DMS53 (cell line): ENCODE measurements around the gene TMEM214.

Experiments used
- DNase-seq: peaks from one replicate; lab custom pipeline; 2025; lab: John Stamatoyannopoulos, UW

The TMEM214 gene

DNA sequence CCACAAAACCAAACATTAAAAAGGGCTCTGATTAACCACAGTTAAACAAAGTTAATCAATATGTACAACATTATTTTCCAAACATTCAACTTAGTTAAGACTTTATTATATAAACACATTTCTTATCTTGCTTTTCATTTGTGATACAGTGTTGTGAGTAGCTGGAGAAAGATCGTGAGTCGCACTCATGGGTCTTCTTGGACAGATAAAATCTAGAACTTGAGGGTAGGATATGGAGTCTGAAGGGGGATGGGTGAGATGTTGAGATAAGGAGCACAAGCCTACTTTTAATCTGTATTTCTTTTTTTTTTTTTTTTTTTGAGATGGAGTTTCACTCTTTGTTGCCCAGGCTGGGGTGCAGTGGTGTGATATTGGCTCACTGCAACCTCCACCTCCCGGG, 22.6 kb upstream of the TMEM214 start:
- DNase-seq: no peak

DNA sequence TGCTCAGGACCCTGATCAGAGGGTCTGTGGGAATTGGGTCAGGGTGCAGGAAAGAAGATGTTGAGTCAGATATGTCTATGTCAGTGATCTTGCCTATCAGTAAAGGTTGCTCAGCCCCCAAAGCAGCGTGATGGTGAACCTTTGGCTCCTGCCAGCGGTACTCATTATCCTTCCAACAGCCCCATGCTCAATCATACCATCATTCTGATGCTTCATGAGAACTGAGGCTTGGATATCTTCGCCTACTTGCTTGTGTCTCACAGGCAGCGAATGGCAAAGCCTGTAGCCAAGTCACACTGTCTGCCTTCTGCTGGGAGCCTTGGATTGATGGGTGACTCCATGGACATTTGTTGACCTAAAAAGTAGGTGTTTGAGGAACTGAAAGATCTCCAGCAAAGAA, 19.0 kb upstream of the TMEM214 start:
- DNase-seq: no peak

DNA sequence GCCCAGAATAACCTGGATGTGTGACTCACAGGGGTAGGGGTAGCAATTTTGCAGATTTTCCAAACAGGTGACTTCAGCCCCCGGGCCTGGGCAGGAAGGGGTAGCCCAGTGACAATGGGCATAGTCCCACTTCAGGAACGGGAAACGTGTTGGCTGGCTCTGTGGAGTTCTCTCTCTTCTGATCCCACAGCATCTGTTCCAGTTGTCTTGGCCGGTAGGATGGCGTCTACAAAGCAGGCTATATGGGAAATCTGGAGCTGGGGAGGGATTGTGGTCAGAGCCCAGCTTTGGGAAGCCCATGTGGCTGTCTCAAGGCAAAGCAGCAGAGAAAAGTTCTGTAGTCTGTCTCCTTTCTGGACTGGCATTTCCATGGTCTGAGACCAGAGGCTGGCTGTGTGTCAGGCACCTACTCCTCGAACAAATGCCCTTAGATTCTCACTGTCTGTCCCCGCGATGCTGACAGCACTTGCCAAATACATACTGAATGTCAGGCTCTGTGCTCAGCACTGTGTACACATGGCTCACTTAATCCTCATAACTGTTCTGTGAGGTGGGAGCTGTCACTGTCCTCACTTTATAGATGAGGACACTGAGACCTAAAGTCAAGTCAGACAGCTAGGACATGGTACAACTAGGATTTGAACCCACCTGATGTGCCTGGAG, 17.9 kb upstream of the TMEM214 start:
- peak; percentile 18 for DNase-seq

DNA sequence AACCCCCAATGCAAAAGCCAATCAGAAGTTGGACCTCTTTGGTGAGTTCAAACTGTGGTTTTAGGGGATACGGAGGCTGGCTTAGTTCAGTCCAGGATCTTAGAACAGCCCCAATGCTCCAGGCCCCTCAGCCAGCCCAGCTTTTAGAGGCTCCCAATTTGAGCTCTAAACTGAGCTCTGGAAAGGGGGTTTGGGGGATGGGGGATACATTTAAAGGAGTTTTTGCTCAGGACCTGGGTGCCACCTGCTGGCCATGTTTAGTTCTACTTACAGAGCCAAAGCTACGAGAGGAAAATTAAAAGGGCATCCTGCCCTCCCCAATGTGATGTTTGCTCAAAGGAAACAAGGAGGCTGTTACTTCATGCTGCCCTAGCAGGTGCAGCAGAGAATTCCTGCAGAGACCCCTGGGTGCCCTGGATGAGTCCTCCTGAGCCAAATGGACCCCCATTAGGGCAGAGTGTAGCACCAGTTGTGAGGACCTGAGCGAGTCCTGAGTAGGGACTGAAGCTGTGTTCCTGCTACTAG, 15.9 kb upstream of the TMEM214 start:
- peak; percentile 77 for DNase-seq

DNA sequence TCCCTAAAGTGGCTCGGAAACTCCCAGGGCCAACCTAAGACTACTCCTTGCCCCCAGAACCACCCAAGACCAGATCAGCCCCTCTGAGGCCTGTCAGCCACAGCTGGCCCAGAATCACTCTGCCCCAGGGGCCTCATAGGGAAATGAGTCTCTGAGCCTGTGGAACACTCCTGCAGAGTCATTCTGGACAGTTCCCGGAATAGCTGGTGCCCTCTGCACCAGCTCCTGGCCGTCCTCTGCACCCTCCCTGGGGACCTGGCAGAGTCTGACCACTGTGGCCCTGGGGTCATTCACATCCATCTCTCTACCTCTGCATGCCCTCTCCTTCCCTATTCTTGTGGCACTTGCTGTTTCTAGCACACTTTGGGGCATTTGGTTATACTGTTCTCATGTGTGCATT, 14.6 kb upstream of the TMEM214 start:
- no peak for DNase-seq

DNA sequence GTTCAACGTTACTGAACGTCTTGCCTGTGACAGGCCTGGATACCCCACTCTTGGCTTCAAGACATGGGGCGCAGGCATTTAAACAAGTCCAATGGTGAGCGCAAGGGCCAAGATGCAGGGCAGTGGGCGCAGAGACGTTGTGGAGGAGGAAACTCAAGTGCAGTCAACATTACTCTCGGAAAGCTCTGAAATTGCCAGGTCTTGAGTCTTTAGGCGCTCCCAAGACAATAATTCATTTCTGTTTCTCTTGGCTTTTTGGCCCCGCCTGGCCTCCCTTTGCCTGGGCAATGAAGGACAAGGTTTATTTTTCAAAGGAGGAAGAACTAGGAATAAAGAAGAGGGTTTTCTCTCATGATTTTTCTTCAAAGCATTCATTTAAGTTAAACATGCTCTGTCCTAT, 13.3 kb upstream of the TMEM214 start:
- no peak for DNase-seq

DNA sequence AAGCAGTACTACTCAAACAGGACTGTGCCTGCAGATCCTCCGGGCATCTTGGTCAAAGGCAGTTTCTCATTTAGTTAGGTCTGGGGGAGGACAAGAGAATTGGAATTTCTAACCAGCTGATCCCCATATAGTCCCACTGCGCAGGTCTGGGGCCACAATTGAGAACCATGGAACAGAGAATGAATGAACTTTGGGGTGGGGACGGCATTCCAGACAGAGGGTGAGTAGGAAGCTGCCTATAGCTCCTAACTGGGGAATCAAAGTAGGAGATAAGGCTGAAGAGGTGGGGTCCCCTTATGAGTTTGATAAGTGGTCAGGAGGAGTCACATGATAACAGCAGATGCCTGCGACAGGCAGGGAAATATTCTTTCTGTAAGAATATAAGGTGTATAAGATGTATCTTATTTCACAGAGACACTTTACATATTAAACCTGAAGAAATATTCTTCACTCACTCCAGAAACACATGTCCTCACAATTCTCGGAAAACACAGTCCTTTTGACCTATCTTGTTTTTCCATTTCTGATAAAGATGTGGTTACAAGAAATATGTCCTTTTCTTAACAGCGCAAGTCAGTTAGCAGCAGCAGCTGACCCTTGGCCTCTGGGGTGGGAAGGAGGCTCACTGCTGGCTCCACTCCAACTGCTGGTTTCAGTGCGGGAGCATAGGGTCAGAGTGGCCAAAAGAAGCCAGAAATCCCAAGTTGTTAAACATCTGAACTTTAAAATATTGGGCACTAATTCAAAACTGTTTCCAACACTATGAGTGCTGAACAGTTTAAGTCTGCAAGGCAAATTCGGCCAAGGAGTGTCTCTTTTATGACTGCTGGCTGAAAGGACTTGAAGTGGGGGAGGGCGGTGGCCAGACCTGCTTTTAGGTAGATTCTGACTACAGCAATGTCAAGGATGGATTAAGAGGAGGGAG, 12.6 kb upstream of the TMEM214 start:
- no peak for DNase-seq

DNA sequence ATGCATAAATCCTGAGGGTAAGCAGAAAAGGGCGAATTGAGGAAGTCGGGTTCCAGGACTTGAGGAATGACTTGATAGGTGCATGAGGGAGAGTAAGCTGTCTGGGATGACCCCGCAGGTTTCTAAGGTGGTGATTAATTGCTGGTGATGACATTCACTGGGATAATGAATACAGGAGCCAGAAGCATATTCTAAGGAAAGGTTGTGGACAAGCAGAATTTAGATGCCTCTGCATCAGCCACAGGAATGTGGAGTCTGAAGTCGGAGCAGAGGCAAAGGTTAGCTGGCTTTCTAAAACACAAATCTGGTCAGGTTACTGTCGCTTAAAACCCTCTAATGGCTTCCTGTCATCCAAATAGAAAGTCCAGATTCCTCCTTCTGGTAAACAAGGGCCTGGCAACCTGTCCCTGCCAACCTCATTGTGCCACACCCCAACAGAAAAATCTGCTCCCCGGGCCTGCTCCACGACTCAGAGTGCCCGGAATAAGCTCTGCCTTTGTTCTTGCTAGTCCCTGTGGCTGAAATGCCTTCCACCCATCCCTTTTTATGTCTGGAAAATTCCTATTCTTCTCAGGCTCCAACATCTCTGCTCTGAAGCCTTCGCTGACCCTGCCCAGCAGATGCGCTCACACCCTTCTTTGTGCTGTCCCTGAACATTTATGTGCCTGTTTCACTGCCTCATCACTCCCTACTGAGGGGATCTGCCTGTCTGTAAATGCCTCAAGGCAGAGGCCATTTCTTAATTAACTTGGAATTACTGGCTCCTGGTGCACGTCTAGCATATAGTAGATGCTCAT, 11.3 kb upstream of the TMEM214 start:
- DNase-seq: no peak

DNA sequence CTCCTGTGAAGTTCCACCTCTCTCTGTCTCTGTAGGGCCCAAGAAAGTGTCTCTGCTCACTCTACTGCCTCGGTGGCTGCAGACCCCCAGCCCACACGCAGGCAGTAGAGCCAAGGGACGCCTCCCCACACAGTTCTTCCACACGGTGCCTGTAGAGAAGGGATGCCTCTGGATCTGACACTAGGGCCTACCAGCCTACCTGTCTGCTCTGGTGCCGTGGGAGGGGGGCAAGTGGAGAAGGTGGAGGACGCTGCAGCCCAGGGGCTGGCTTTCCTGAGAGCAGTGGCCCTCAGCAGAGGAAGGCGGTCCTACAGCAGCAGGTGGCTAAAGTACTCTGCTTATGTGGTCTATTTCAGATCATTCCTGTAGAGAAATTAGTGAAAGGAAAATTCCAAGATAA, 9.0 kb upstream of the TMEM214 start:
- no peak for DNase-seq

DNA sequence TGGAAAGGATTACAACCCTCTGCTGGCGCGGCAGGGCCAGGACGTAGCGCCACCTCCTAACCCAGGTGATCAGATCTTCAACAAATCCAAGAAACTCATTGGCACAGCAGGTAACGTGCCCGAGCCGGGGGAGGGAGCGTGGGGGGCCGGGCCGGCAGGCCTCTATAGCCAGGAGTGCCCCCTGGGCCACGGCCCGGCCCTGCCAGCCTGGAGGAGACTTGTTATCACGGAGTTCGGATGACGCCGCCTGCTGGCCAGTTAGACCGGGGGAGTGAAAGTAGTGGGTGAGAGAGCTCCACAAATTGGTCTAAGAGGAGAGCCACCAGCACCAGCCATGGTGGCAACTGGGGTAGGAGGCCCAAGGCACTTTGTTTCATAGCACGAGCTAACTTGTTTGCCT, 8.6 kb upstream of the TMEM214 start:
- DNase-seq: no peak

DNA sequence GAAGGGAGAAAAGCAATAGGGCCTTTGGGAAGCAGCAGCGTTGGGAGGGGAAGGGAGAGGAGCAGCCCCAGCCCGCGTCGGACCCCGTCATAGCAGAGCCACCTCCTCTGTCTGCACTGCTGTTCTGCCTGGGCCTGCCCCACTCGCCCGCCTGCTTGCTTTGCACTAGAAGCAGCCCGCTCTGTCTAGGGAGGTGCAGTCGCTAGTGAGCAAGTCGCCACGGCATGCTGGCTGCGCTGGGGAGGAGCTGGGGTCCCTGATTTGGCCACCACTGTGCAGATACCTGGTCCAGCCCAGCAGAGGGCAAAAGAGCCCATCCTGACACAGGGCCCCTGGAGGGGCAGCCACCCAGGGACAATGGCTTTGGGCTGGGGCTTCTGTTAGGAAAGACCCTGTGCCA, 8.0 kb upstream of the TMEM214 start:
- no peak for DNase-seq

DNA sequence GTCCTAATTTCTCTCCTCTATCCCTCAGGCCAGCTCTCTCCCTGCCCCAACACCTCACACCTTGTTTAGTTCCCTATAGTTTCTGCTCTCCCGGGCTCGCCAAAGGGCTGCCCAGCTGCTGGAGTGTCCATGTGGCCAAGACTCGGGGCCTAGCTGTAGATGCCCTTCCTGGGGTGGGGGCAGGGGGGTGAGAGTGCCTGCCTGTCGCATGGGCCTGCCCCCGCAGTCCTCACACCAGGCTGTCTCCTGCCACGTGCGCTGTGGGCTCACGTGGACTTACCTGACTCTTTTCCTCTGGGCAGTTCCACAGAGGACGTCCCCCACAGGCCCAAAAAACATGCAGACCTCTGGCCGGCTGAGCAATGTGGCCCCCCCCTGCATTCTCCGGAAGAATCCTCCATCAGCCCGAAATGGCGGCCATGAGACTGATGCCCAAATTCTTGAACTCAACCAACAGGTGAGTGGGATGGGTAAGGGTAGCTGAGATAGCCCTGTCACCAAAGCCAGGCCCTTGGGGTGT, 7.4 kb upstream of the TMEM214 start:
- no peak for DNase-seq

DNA sequence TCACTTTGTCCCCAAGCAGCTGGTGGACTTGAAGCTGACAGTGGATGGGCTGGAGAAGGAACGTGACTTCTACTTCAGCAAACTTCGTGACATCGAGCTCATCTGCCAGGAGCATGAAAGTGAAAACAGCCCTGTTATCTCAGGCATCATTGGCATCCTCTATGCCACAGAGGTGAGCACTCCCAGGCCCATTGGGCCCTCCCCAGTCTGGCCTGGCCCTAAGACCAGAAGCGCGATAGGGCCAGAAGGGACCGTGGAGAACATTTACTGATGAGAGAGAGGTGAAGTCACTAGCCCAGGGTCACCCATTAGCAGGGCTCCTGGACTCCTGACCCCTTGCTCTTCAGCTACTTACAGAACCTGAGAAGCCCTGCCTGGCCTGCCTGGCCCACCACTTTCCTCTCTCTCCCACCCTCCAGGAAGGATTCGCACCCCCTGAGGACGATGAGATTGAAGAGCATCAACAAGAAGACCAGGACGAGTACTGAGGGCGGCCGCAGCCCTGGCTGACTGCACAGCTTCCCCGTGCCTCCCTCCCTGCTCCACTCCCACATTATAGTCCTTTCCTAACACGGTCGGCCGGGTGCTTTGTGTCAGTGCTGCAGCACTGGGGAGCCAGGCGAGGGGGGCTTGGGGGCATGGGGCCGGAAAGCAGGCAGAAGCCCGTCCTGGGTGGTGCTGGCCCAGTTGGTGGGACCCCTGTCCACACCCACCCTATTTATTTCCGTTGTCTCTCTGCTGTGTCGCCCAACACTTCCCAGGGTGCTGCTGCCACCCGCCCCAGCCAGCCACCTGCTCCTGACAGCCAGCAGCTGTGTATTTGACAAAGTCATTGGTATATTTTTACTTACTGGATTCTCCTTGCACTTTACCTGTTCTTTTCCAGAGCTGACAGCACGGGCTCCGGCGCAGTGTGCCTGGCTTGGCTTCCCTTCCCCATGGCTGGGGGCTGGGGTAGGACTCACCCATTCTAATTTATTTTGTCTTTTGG, 6.6 kb upstream of the TMEM214 start:
- DNase-seq: no peak

DNA sequence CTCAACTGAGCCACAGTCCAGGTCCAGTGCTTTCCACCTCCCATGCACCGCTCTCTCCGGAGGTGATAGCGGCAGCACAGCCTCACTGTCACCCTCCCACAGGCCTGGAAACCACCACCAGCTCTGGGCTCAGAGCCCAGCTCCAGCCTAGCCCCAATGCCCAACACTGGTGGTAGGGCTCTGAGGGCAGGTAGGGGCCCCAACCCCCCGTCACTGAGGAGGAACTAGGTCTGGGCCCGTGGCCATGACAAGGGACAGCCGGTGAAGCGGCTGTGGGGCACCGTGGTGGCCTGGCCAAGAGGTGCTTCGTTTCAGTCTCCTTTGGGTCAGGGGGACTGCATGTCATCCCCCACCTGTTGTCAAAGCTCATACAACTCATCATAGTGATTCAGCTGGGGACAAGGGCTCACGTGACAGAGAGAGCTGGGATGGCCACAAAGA, 5.5 kb upstream of the TMEM214 start:
- DNase-seq: no peak

DNA sequence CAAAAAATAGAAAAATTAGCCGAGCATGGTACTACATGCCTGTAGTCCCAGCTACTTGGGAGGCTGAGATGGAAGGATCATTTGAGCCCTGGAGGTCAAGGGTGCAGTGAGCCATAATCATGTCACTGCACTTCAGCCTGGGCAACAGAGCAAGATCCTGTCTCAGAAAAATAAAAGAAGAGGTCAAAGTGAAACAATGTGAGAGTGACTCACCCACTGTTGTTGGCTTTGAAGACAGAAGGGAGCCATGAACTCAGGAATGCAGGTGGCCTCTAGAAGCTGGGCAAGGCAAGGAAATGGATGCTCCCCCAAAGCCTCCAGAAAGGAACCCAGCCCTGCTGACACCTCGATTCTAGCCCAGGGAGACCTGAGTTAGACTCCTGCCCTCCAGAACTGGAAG, 3.7 kb upstream of the TMEM214 start:
- peak; percentile 18 for DNase-seq

DNA sequence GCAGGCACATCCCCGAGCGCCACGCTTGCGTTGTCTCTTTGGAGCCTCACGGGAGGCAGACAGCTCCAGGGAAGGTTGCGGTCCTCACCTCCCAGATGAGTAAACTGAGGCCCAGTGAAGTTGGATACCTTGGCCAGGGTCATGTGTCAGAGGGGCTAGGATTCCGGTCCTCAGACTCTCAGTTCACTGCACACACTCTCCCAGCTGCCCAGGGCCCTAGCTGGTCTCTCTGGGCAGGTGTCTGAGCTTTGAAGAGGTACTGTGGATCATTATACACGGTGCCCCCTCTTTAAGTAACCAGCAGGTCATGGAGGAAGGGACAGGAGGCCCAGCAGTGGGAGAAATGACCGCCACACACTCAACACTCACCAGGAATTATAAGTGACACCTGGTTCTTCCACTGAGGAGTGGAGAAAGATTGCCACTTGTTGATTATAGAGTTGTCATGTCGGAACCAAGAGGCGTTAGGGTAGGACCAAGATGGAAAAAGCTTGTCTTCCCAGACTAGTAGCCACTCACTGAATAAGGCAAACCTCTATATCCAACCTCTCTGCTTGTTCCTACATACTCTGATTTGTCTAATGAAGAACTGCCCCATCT, 588 bp downstream of the TMEM214 start:
- no peak for DNase-seq

DNA sequence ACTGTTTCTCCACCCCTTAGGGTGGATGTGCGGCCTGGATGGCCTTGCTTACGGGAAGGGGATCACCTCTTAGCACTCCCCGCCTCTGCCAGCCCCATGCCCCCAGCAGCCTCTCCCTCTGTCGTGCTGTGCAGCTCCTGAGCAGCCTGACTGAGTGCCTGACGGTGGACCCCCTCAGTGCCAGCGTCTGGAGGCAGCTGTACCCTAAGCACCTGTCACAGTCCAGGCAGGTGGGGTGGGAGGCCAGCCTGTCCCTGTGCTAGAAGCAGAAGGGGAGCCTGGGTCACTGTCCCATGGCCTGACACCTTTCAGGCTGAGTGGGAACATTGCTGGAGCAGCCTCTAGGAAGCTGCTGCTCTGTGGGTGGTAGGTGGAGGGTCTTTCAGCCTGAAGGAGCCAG, 5.2 kb downstream of the TMEM214 start:
- DNase-seq: no peak

DNA sequence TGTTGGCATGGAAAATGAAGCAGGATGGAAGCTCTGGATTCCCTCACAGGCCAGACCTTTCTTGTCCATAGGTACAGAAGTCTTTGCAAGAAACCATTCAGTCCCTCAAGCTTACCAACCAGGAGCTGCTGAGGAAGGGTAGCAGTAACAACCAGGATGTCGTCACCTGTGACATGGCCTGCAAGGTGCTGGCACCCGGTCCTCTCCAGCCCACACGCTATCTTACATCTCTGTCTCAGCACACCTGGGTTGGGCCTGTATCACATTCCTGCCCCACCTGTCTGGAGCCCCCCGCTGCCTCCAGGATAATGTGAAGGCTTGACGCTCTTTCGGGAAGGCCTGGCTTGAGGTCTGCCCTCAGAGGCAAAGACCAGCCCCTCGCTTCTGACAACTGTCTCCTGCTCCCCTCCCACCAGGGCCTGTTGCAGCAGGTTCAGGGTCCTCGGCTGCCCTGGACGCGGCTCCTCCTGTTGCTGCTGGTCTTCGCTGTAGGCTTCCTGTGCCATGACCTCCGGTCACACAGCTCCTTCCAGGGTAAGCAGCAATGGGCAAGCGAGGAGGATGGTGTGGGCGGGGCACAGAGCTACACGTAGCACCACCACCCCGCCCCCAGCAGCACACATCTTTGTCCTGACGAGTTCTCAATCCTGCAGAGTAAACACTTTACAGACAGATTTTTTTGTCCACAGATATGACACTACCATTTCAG, 6.0 kb downstream of the TMEM214 start:
- DNase-seq: no peak

DNA sequence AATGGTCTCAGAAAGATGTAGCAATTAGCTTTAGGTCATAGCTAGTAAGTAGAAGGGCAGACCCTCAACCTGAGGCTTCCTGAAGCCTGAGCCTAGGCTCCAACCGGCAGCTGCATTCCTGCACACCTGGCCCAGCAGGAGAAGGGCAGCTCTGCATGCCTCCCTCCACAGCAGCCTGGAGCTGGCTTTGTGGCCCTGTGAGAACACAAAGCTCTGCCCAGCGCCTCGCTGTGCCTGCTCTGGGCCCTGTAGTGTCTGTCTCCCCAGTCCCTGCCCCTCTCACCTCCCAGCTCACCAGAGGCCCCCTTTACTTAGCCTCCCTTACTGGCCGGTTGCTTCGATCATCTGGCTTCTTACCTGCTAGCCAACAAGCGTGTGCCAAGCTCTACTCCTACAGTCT, 6.7 kb downstream of the TMEM214 start:
- DNase-seq: no peak

DNA sequence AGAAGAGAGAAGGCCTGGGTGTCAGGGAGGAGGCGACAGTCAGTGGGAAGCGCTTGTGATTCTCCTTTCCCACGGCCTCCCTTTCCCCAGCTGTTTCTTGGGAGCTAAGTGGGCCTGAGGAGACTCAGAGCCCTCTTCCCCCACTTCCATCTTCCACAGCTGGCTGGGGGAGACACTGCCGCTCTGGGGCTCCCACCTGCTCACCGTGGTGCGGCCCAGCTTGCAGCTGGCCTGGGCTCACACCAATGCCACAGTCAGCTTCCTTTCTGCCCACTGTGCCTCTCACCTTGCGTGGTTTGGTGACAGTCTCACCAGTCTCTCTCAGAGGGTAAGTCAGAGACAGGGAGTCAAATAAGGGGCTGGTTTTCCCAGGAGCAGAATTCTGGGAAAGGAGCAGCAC, 7.1 kb downstream of the TMEM214 start:
- no peak for DNase-seq
